ENCODE results near the gene LMF1. TPM values are rescaled to one million over a fixed set of nuclear protein-coding genes. Genes with fewer than 3 reads are reported as not detected.

LMF1 gene
- total and polyA plus RNA-seq, 2 of the 4 experiments (the other 2 are of a cell fraction) = 7.7 to 13.1 TPM

GRCh38 chr16:886802-887731 lies 83.7 kb downstream of the LMF1 start:
- ChIA-PET CTCF (no interaction called here), POLR2A (ENCODE audit: unreplicated experiment) (no interaction called here)
- no peak overlapping the region for H4K91ac ChIP-seq (ENCODE audit: insufficient read depth, low read depth, low read length)
- 49% methylated on average over 18 of the region's 44 CpGs; no CpG with 5 or more reads in 1 of the 2 experiments for WGBS, 2 experiments (ENCODE audit: extremely low coverage in 2 of 2, insufficient read length in 1 of 2)
- peaks cover 3% of the 10 kb centered on the region; the same call in 1 of the 2 replicates for H3K4me1 ChIP-seq (ENCODE audit: control insufficient read depth, insufficient read depth, low read length)
- H3K18ac ChIP-seq (ENCODE audit: low read depth, low read length) = no peak overlapping the region
- no peaks in the 10 kb centered on the region for H3K79me1 ChIP-seq (ENCODE audit: low read depth in 1 of 2, low read length in 2 of 2)
- no peak overlapping the region for H2BK20ac ChIP-seq (ENCODE audit: low read depth, low read length)
- no peak overlapping the region for H3K56ac ChIP-seq (ENCODE audit: extremely low read depth, insufficient read depth, low read length)
- H3K27ac ChIP-seq (ENCODE audit: insufficient read depth, low read length) = no peak overlapping the region
- H3K4ac ChIP-seq (ENCODE audit: low read depth, low read length) = no peak overlapping the region
- H3K9me3 ChIP-seq (ENCODE audit: control insufficient read depth, insufficient read depth, low read length) = peaks cover 14% of the 10 kb centered on the region
- no peak overlapping the region for H2AK5ac ChIP-seq (ENCODE audit: low read depth, low read length)
- BruUV-seq (replicated peaks) = no TSS peak
- H3K14ac ChIP-seq (replicated peaks; ENCODE audit: low read depth, low read length) = no peak overlapping the region
- H4K5ac ChIP-seq (ENCODE audit: low read depth, low read length) = no peak overlapping the region
- no peak overlapping the region for H2AK9ac ChIP-seq (replicated peaks; ENCODE audit: low read depth, low read length, poor library complexity)
- in situ Hi-C loops (cut with MboI; ENCODE audit: low sequenced_read_pairs) (no loop called here), intact Hi-C loops (cut with micrococcal nuclease) (no loop called here), dilution Hi-C loops (cut with HindIII; ENCODE audit: low sequenced_read_pairs, unreplicated experiment) (no loop called here)
- no peak overlapping the region for H2BK120ac ChIP-seq (ENCODE audit: low read depth, low read length)
- no peak overlapping the region for H3K4me3 ChIP-seq (ENCODE audit: insufficient read depth, low read depth, low read length)
- H3K36me3 ChIP-seq (ENCODE audit: control insufficient read depth, insufficient read depth, low read length) = peaks cover 5% of the 10 kb centered on the region
- no peak overlapping the region for H3K9ac ChIP-seq (ENCODE audit: low read depth, low read length)
- no peak overlapping the region for H3K4me2 ChIP-seq (ENCODE audit: low read depth, low read length)
- H3K27me3 ChIP-seq (ENCODE audit: control insufficient read depth, insufficient read depth, low read length) = no peaks in the 10 kb centered on the region; the same call in 1 of the 2 replicates
- H3K23ac ChIP-seq (ENCODE audit: low read depth, low read length) = no peak overlapping the region
- no peak for DNase-seq
- H2AFZ ChIP-seq (replicated peaks; ENCODE audit: low read length, poor library complexity) = no peak overlapping the region
- no peak overlapping the region for H4K8ac ChIP-seq (ENCODE audit: low read depth in 2 of 2, low read length in 2 of 2)
- ATAC-seq (ENCODE audit: low read depth) = peak; percentile 54
- no peak overlapping the region for H2BK15ac ChIP-seq (ENCODE audit: low read depth, low read length)
- H3K9me1 ChIP-seq (ENCODE audit: insufficient read depth, low read length) = no peaks in the 10 kb centered on the region
- no peak for TF ChIP-seq NFE2L2 (IDR thresholded peaks at IDR 0.05; ENCODE audit: low read depth, low read length)
- TF ChIP-seq CHD1 (IDR thresholded peaks at IDR 0.05; ENCODE audit: low read depth, low read length) = no peak
- no peak for TF ChIP-seq SMC3 (IDR thresholded peaks at IDR 0.05; ENCODE audit: low read depth, low read length)
- no peak for TF ChIP-seq RCOR1 (IDR thresholded peaks at IDR 0.05; ENCODE audit: insufficient replicate concordance, low read length)
- no peak for TF ChIP-seq BHLHE40 (IDR thresholded peaks at IDR 0.05; ENCODE audit: low read depth, low read length)
- H2BK5ac ChIP-seq (ENCODE audit: low read depth, low read length, poor library complexity, severe bottlenecking) = no peak overlapping the region
- H4K20me1 ChIP-seq (ENCODE audit: insufficient read depth, low read length) = no peaks in the 10 kb centered on the region
